ENCODE data around the gene ANKFN1.
"Not testable (repeated sequence)": the region's sequence is repeated elsewhere in the genome, so short reads cannot be mapped to it uniquely, and the experiment has no call there.

ANKFN1 gene

DNA sequence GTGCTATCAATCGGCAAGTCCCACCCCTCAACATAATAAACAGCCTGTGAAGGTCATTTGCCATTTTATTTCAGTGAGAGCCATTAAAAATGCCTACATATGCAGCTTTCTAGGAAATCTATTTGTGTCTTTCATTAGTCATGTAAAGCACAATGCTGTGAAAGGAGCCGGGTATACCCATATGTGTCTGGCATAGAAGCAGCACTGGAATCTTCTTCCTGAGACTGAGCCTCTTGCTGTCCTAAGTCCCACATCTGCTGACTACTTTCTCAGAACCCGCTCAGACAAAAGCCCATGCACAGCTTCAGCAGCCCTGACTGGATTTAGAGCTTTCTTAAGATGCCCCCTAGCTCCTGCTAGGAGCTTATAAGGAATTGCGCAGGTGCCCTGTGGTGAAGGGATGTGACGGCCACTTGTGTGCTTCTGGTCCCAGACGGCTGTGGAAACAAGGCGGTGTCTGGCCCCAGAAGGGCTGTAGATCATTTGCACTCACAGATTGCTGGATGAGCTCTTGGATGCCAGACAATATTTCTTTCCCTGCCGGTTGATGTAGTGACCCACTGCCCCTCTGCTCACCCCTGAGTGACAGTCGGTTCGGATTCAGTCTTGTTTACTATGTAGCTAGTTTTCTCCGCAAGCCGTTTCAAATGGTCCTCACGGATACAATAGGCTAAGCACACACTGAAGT, 172.2 kb downstream of the ANKFN1 start:
- H3K4me1 Mint-ChIP-seq (ENCODE audit: low read depth): no peaks in the 10 kb centered on the region

DNA sequence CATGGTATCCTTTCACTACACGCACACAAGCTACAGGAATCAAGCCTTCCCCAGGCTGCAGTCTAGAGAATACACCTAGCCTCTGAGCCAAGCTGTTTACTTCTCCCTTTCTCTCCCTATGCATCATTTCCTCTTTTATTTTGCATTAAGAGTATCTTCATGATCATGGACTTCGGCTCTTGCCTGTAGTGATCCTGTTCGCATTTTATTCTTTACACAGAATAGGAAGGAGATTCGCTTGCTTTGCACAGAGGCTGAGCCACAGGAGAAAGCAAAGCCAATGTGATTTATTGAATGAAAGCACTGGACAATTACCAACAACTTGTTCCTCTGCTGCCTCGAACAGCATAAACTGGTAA, 172.7 kb downstream of the ANKFN1 start:
- intact Hi-C loops (cut with micrococcal nuclease): no loop called here
- H3K4me3 Mint-ChIP-seq: no peak overlapping the region
- no peaks in the 10 kb centered on the region for H3K36me3 Mint-ChIP-seq (ENCODE audit: low read depth)
- H3K9me3 Mint-ChIP-seq: no peaks in the 10 kb centered on the region
- no peaks in the 10 kb centered on the region for H3K27me3 Mint-ChIP-seq
- H3K4me1 Mint-ChIP-seq (ENCODE audit: low read depth): no peaks in the 10 kb centered on the region
- no peak overlapping the region for H3K27ac Mint-ChIP-seq

More for the DNA sequence above, 172.2 kb downstream of the ANKFN1 start:
- no peak overlapping the region for H3K27ac Mint-ChIP-seq
- H3K9me3 Mint-ChIP-seq: no peaks in the 10 kb centered on the region
- intact Hi-C loops (cut with micrococcal nuclease): no loop called here
- no peaks in the 10 kb centered on the region for H3K36me3 Mint-ChIP-seq (ENCODE audit: low read depth)
- H3K27me3 Mint-ChIP-seq: no peaks in the 10 kb centered on the region
- H3K4me3 Mint-ChIP-seq: no peak overlapping the region

GRCh38 chr17:56347639-56348038, 194.4 kb downstream of the ANKFN1 start:
- H3K4me1 Mint-ChIP-seq (ENCODE audit: low read depth): no peaks in the 10 kb centered on the region
- H3K4me3 Mint-ChIP-seq: no peak overlapping the region
- no peak overlapping the region for H3K27ac Mint-ChIP-seq
- no peaks in the 10 kb centered on the region for H3K27me3 Mint-ChIP-seq
- no peaks in the 10 kb centered on the region for H3K9me3 Mint-ChIP-seq
- no peaks in the 10 kb centered on the region for H3K36me3 Mint-ChIP-seq (ENCODE audit: low read depth)
- intact Hi-C loops (cut with micrococcal nuclease): no loop called here

GRCh38 chr17:56350592-56350991, 197.3 kb downstream of the ANKFN1 start:
- Mint-ChIP-seq H3K9me3 (no peaks in the 10 kb centered on the region), H3K4me3 (no peak overlapping the region), H3K36me3 (ENCODE audit: low read depth) (no peaks in the 10 kb centered on the region), H3K27me3 (no peaks in the 10 kb centered on the region), H3K4me1 (ENCODE audit: low read depth) (no peaks in the 10 kb centered on the region), H3K27ac (no peak overlapping the region)
- intact Hi-C loops (cut with micrococcal nuclease): no loop called here

DNA sequence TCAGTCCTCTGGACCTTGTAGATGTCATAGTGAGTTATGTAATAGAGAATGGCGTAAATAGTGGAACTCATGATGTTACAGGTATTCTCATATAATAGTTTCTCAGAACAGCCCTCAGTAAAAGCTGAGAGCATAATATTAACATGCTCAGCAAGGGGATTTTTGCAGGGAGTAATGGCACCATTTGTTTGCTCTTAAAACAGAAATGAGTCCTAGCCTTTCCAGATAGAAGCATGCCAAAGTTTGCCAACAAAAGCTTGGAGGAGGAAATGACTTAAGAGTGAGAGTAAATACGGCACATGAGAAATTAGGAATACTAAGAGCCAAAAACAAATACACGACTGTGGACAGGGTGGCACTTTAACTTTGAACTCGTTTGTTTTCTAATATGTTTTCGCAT, 198.4 kb downstream of the ANKFN1 start:
- Mint-ChIP-seq H3K4me1 (ENCODE audit: low read depth) (no peaks in the 10 kb centered on the region), H3K36me3 (ENCODE audit: low read depth) (no peaks in the 10 kb centered on the region)

GRCh38 chr17:56358651-56359050, 205.4 kb downstream of the ANKFN1 start:
- no peak overlapping the region for H3K27ac Mint-ChIP-seq
- H3K27me3 Mint-ChIP-seq: no peaks in the 10 kb centered on the region
- no peaks in the 10 kb centered on the region for H3K36me3 Mint-ChIP-seq (ENCODE audit: low read depth)
- no peak overlapping the region for H3K4me3 Mint-ChIP-seq
- H3K9me3 Mint-ChIP-seq: no peaks in the 10 kb centered on the region
- no peaks in the 10 kb centered on the region for H3K4me1 Mint-ChIP-seq (ENCODE audit: low read depth)
- intact Hi-C loops (cut with micrococcal nuclease): no loop called here

More for the DNA sequence above, 198.4 kb downstream of the ANKFN1 start:
- Mint-ChIP-seq H3K27ac (no peak overlapping the region), H3K9me3 (no peaks in the 10 kb centered on the region), H3K4me3 (no peak overlapping the region), H3K27me3 (no peaks in the 10 kb centered on the region)
- intact Hi-C loops (cut with micrococcal nuclease): no loop called here

GRCh38 chr17:56359518-56359917, 206.2 kb downstream of the ANKFN1 start:
- Mint-ChIP-seq H3K36me3 (ENCODE audit: low read depth) (no peaks in the 10 kb centered on the region), H3K27ac (no peak overlapping the region), H3K4me3 (no peak overlapping the region), H3K4me1 (ENCODE audit: low read depth) (no peaks in the 10 kb centered on the region), H3K27me3 (no peaks in the 10 kb centered on the region), H3K9me3 (no peaks in the 10 kb centered on the region)
- intact Hi-C loops (cut with micrococcal nuclease): no loop called here

GRCh38 chr17:56367366-56367765, 214.1 kb downstream of the ANKFN1 start:
- intact Hi-C loops (cut with micrococcal nuclease): no loop called here
- no peaks in the 10 kb centered on the region for H3K9me3 Mint-ChIP-seq
- peaks cover 6% of the 10 kb centered on the region for H3K4me1 Mint-ChIP-seq (ENCODE audit: low read depth)
- no peaks in the 10 kb centered on the region for H3K27me3 Mint-ChIP-seq
- H3K27ac Mint-ChIP-seq: no peak overlapping the region
- H3K36me3 Mint-ChIP-seq (ENCODE audit: low read depth): no peaks in the 10 kb centered on the region
- H3K4me3 Mint-ChIP-seq: no peak overlapping the region

- Mint-ChIP-seq H3K27ac (no peak overlapping the region), H3K36me3 (ENCODE audit: low read depth) (no peaks in the 10 kb centered on the region), H3K4me1 (ENCODE audit: low read depth) (no peaks in the 10 kb centered on the region), H3K4me3 (no peak overlapping the region), H3K9me3 (no peaks in the 10 kb centered on the region), H3K27me3 (no peaks in the 10 kb centered on the region)
- intact Hi-C loops (cut with micrococcal nuclease): no loop called here
Observed at GRCh38 chr17:56373981-56374833, 220.9 kb downstream of the ANKFN1 start.

- no peaks in the 10 kb centered on the region for H3K9me3 Mint-ChIP-seq
- H3K4me3 Mint-ChIP-seq: no peak overlapping the region
- H3K36me3 Mint-ChIP-seq (ENCODE audit: low read depth): no peaks in the 10 kb centered on the region
- H3K4me1 Mint-ChIP-seq (ENCODE audit: low read depth): no peaks in the 10 kb centered on the region
- intact Hi-C loops (cut with micrococcal nuclease): no loop called here
- H3K27ac Mint-ChIP-seq: no peak overlapping the region
- no peaks in the 10 kb centered on the region for H3K27me3 Mint-ChIP-seq
Observed at GRCh38 chr17:56389356-56389755, 236.1 kb downstream of the ANKFN1 start.

GRCh38 chr17:56392321-56392720, 239.0 kb downstream of the ANKFN1 start:
- H3K27ac Mint-ChIP-seq: no peak overlapping the region
- no peaks in the 10 kb centered on the region for H3K36me3 Mint-ChIP-seq (ENCODE audit: low read depth)
- intact Hi-C loops (cut with micrococcal nuclease): no loop called here
- H3K4me3 Mint-ChIP-seq: no peak overlapping the region
- H3K9me3 Mint-ChIP-seq: no peaks in the 10 kb centered on the region
- no peaks in the 10 kb centered on the region for H3K27me3 Mint-ChIP-seq
- H3K4me1 Mint-ChIP-seq (ENCODE audit: low read depth): no peaks in the 10 kb centered on the region

DNA sequence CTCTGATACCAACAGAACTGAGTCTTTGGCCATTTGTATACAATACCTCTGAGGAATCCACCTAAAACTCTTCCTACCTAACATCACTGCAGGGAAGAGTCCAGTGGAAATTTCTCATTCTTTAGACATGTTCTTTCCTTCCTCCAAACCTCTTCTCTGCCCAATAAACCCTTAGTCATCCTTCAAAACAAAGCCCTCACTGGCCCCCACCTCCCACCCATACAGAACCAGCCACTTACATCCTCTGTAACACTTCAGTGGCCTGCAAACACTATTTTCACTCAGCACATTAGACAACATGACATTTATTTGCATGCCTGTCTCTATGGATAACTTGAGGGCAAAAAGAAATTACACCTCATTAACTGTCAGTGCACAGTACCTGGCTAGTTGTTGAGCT, 239.9 kb downstream of the ANKFN1 start:
- no peak overlapping the region for H3K4me3 Mint-ChIP-seq
- no peaks in the 10 kb centered on the region for H3K9me3 Mint-ChIP-seq
- no peaks in the 10 kb centered on the region for H3K36me3 Mint-ChIP-seq (ENCODE audit: low read depth)
- no peak overlapping the region for H3K27ac Mint-ChIP-seq
- H3K4me1 Mint-ChIP-seq (ENCODE audit: low read depth): no peaks in the 10 kb centered on the region
- intact Hi-C loops (cut with micrococcal nuclease): no loop called here
- H3K27me3 Mint-ChIP-seq: no peaks in the 10 kb centered on the region

- Mint-ChIP-seq H3K27ac (no peak overlapping the region), H3K36me3 (ENCODE audit: low read depth) (no peaks in the 10 kb centered on the region), H3K27me3 (no peaks in the 10 kb centered on the region), H3K4me3 (no peak overlapping the region), H3K9me3 (no peaks in the 10 kb centered on the region), H3K4me1 (ENCODE audit: low read depth) (no peaks in the 10 kb centered on the region)
- intact Hi-C loops (cut with micrococcal nuclease): no loop called here
Observed at GRCh38 chr17:56395787-56396186, 242.5 kb downstream of the ANKFN1 start.

GRCh38 chr17:56407086-56407485, 253.8 kb downstream of the ANKFN1 start:
- Mint-ChIP-seq H3K4me3 (no peak overlapping the region), H3K27me3 (no peaks in the 10 kb centered on the region), H3K27ac (no peak overlapping the region), H3K9me3 (peaks cover 9% of the 10 kb centered on the region), H3K36me3 (ENCODE audit: low read depth) (no peaks in the 10 kb centered on the region), H3K4me1 (ENCODE audit: low read depth) (no peaks in the 10 kb centered on the region)
- intact Hi-C loops (cut with micrococcal nuclease): no loop called here

- H3K9me3 Mint-ChIP-seq; H3K4me1 Mint-ChIP-seq (ENCODE audit: low read depth); H3K27ac Mint-ChIP-seq; H3K4me3 Mint-ChIP-seq; H3K36me3 Mint-ChIP-seq (ENCODE audit: low read depth); H3K27me3 Mint-ChIP-seq; intact Hi-C loops (cut with micrococcal nuclease): not testable (repeated sequence)
Observed at GRCh38 chr17:56412356-56412755, 259.1 kb downstream of the ANKFN1 start.
